Testis (tissue), 3 donors: ENCODE data around the gene COL26A1. TPM values are rescaled to one million over a fixed set of nuclear protein-coding genes. Genes with fewer than 3 reads are reported as not detected.

Experiments used
- DNase-seq: peaks from one replicate; pipeline ENCODE4 v3.0.0-alpha.2; 2019
- H3K27ac ChIP-seq, 2 donors: fragments of 200-600 bp; sonication (generic); one replicate each; pipeline ENCODE4 v1.5.1; 2019
- H3K27me3 ChIP-seq: fragments of 200-600 bp; sonication (generic); one replicate; pipeline ENCODE4 v1.5.1; 2019
- H3K36me3 ChIP-seq: fragments of 200-600 bp; sonication (generic); one replicate; pipeline ENCODE4 v1.5.1; 2017; ENCODE audit warnings: low read depth; ENCODE audit errors: missing control alignments
- H3K4me1 ChIP-seq: fragments of 200-600 bp; sonication (generic); one replicate; pipeline ENCODE4 v1.5.1; 2019
- H3K4me3 ChIP-seq, 2 donors: fragments of 200-600 bp; sonication (generic); one replicate each; pipeline ENCODE4 v1.5.1; 2017 to 2019
- H3K9me3 ChIP-seq: fragments of 200-600 bp; sonication (generic); one replicate; pipeline ENCODE4 v1.5.1; 2017
- POLR2A ChIP-seq: fragments of 450-650 bp; IDR thresholded peaks from one replicate; pipeline ENCODE4 v1.6.1; 2017; ENCODE audit warnings: antibody characterized with exemption, mild to moderate bottlenecking, moderate library complexity
- WGBS, 2 donors: methylation state at CpG; one replicate each; pipeline ENCODE4 v1.1.5; 2018; 5-methylcytosine and 5-hydroxymethylcytosine counted together
- intact Hi-C: fragments of 100-400 bp; cut with DNase I; formaldehyde crosslinking; loops from one replicate; pipeline ENCODE4 v1.15.1; 2023; ENCODE audit warnings: low total_unique reads
- polyA plus RNA-seq: library from polyadenylated mRNA; stranded (reverse); fragments of 350-450 nt; fragmentation: Illumina TruSeq; extraction: RNeasy Lipid Tissue Mini Kit (QIAGEN cat#74804); gene quantifications from one replicate; pipeline ENCODE4 v1.2.3, GENCODE V29; 2014; ENCODE audit warnings: low read depth, low replicate concordance; ENCODE audit not compliant: insufficient read depth
- total RNA-seq, 2 donors: library from RNA; depleted of rRNA; stranded (reverse); fragments of >200 nt; gene quantifications; one replicate each; pipeline ENCODE4 v1.2.3, GENCODE V29; 2016
- TF ChIP-seq, protein P1 (sequence below), 3 experiments: fragments of 450-650 bp in 2 of 3; fragments of 200-600 bp in 1 of 3; sonication (generic) in 1 of 3; IDR thresholded peaks; one replicate each; pipeline ENCODE4 v1.5.1; 2016 to 2019; ENCODE audit warnings: antibody characterized with exemption in 3 of 3, mild to moderate bottlenecking in 2 of 3, moderate library complexity in 1 of 3

The COL26A1 gene
- total and polyA plus RNA-seq, 3 donors from 2014 or later: 0.94 to 3.1 (median 1.1) TPM

DNA sequence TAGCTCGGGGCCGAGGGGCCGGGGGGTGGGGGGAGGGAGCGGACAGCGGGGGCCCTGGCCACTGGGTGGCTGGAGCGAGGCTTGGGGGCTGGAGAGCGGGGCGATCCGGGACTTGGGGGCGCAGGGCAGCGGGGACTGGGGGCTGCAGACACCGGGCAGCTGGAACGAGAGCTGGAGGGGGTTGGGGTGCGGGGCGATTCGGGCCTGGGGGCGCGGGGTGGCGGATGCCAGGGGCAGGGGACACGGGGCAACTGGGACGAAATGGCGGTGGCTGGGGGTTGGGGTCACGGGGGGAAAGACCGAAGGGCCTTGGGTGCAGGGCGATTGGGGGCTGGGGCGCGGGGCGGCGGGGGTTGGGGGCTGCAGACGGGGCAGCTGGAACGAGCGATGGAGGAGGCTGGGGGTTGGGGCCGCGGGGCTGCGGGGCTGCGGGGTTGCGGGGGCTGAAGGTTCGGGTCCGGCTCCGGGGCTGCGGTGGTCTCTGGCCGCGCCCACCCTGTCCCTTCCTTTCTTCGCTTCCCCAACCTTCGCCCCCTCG lies 590 bp downstream of the COL26A1 start:
- 0 to 2% methylated on average over 9 to 29 of the region's 46 CpGs for WGBS, 2 donors
- intact Hi-C loops: no loop called here
- no peak for DNase-seq

GRCh38 chr7:101363734-101364374 lies 1.2 kb downstream of the COL26A1 start:
- peak; percentile 63 for DNase-seq

More for the DNA sequence above, 590 bp downstream of the COL26A1 start:
- Histone ChIP-seq H3K4me3 (peak overlapping the region; percentile 51 to 56), H3K27ac (no peak overlapping the region), H3K9me3 (no peaks in the 10 kb centered on the region), H3K36me3 (no peaks in the 10 kb centered on the region), H3K4me1 (peaks cover 10% of the 10 kb centered on the region), H3K27me3 (no peaks in the 10 kb centered on the region)
- TF ChIP-seq, protein P1, sequence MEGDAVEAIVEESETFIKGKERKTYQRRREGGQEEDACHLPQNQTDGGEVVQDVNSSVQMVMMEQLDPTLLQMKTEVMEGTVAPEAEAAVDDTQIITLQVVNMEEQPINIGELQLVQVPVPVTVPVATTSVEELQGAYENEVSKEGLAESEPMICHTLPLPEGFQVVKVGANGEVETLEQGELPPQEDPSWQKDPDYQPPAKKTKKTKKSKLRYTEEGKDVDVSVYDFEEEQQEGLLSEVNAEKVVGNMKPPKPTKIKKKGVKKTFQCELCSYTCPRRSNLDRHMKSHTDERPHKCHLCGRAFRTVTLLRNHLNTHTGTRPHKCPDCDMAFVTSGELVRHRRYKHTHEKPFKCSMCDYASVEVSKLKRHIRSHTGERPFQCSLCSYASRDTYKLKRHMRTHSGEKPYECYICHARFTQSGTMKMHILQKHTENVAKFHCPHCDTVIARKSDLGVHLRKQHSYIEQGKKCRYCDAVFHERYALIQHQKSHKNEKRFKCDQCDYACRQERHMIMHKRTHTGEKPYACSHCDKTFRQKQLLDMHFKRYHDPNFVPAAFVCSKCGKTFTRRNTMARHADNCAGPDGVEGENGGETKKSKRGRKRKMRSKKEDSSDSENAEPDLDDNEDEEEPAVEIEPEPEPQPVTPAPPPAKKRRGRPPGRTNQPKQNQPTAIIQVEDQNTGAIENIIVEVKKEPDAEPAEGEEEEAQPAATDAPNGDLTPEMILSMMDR (IDR thresholded peaks at IDR 0.05): no peak
- TF ChIP-seq POLR2A: no peak

GRCh38 chr7:101365956-101366355 lies 3.3 kb downstream of the COL26A1 start:
- intact Hi-C loops: no loop called here
- Histone ChIP-seq H3K27me3 (no peaks in the 10 kb centered on the region), H3K36me3 (no peaks in the 10 kb centered on the region), H3K4me3 (no peak overlapping the region), H3K9me3 (no peaks in the 10 kb centered on the region), H3K27ac (no peak overlapping the region), H3K4me1 (peaks cover 10% of the 10 kb centered on the region)
- TF ChIP-seq, protein P1 (IDR thresholded peaks at IDR 0.05): no peak
- 78 to 83% methylated on average over 2 of the region's 2 CpGs for WGBS, 2 donors
- no peak for DNase-seq

More at GRCh38 chr7:101363734-101364374, 1.2 kb downstream of the COL26A1 start:
- H3K9me3 ChIP-seq: no peaks in the 10 kb centered on the region
- H3K4me3 ChIP-seq: peak overlapping the region; percentile 51 to 56
- H3K4me1 ChIP-seq: peaks cover 10% of the 10 kb centered on the region
- no peak overlapping the region for H3K27ac ChIP-seq
- H3K36me3 ChIP-seq: no peaks in the 10 kb centered on the region
- 1 to 2% methylated on average over 11 to 52 of the region's 52 CpGs for WGBS, 2 donors
- H3K27me3 ChIP-seq: no peaks in the 10 kb centered on the region
- no peak for TF ChIP-seq POLR2A
- TF ChIP-seq, protein P1 (IDR thresholded peaks at IDR 0.05): peak; percentile 47 to 93 (median 68)
- intact Hi-C loops: no loop called here

- Histone ChIP-seq H3K4me1 (peaks cover 10% of the 10 kb centered on the region), H3K27me3 (no peaks in the 10 kb centered on the region), H3K27ac (no peak overlapping the region), H3K4me3 (no peak overlapping the region), H3K9me3 (no peaks in the 10 kb centered on the region), H3K36me3 (no peaks in the 10 kb centered on the region)
- intact Hi-C loops: no loop called here
- no peak for DNase-seq
- WGBS, 2 donors: 92 to 100% methylated on average over 1 of the region's 1 CpG
- TF ChIP-seq, protein P1 (IDR thresholded peaks at IDR 0.05): no peak
- no peak for TF ChIP-seq POLR2A
Measured at GRCh38 chr7:101367676-101368075, 5.0 kb downstream of the COL26A1 start.
